OCI-LY1 (cell line): Measurements from ENCODE around the gene ITGA1.

Experiments used
- CTCF ChIP-seq: fragments of 200-600 bp; sonication (generic), shearing (Covaris generic); IDR thresholded peaks from 2 replicates; pipeline ENCODE4 v1.5.1; 2017; ENCODE audit warnings: mild to moderate bottlenecking, antibody characterized with exemption, low read length, moderate library complexity, mixed read lengths
- EZH2 ChIP-seq: fragments of 200-600 bp; sonication (generic), shearing (Covaris generic); IDR thresholded peaks from 2 replicates; pipeline ENCODE4 v1.8.0; 2017; ENCODE audit warnings: borderline replicate concordance, mixed run types, mild to moderate bottlenecking, antibody characterized with exemption, low read length, moderate library complexity, mixed read lengths

- no peak for TF ChIP-seq CTCF
- TF ChIP-seq EZH2, result no peak
Observed at GRCh38 chr5:52796516-52797103, 8.9 kb downstream of the ITGA1 start.
